NB4 (cell line): ENCODE data around the gene WDR62.

Source experiments
- CTCF ChIP-seq: IDR thresholded peaks from one replicate; pipeline ENCODE4 v1.5.1; 2012; ENCODE audit warnings: low read depth, low read length
- POLR2A ChIP-seq: IDR thresholded peaks from 2 replicates; pipeline ENCODE4 v1.6.1; 2011; ENCODE audit warnings: mild to moderate bottlenecking; ENCODE audit not compliant: insufficient read length; ENCODE audit errors: extremely low read depth

GRCh38 chr19:36116344-36116637, 61.6 kb downstream of the WDR62 start:
- no peak for TF ChIP-seq CTCF
- no peak for TF ChIP-seq POLR2A
